Fibroblast of skin of right quadriceps (primary cell): ENCODE measurements around the gene STK17A.

Source experiments
- DNase-seq: peaks from one replicate; pipeline ENCODE4 v3.0.0-alpha.2; 2013

Gene STK17A

DNA sequence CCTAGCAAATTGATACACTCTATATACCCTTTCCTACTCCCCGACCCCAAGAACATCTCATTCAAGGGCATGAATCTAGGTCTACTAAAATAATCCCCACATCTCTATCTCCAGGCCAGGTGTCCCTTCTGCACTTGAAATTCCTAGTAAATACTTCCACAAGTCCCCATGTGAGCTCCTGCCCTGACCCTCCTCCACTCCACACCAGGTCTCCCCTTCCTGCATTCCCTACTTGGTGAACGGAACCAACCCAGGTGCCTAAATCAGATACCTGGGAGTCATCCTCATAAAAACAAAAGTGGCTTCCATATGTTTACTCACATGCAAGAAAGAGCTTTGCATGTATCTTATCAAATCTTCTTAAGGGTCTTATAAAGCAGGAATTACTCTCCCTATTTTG lies 77.2 kb downstream of the STK17A start:
- DNase-seq = no peak

DNA sequence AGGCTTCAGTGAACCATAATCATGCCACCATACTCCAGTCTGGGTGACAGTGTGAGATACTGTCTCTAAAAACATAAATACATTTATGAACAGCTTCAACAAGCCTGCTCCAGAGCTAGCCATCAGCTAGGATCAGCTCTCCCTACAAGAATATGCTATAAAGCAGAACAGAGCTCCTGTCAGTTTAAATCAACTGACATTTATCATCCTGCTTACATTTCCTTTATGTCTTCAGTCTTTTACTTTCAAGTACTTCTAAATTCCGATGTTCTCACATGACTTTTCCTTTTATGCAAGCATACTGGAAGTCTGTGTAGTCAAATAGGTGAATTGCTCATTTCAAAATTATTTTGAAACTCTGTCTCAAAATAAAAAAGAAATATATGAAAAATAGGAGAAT lies 81.8 kb downstream of the STK17A start:
- DNase-seq = no peak

GRCh38 chr7:43666938-43667337 lies 84.0 kb downstream of the STK17A start:
- DNase-seq = peak; percentile 48

GRCh38 chr7:43668035-43668434 lies 85.1 kb downstream of the STK17A start:
- DNase-seq = no peak

GRCh38 chr7:43669286-43670081 lies 86.6 kb downstream of the STK17A start:
- DNase-seq = no peak

- no peak for DNase-seq
These were observed 88.6 kb downstream of the STK17A start for GRCh38 chr7:43671521-43671920.

DNA sequence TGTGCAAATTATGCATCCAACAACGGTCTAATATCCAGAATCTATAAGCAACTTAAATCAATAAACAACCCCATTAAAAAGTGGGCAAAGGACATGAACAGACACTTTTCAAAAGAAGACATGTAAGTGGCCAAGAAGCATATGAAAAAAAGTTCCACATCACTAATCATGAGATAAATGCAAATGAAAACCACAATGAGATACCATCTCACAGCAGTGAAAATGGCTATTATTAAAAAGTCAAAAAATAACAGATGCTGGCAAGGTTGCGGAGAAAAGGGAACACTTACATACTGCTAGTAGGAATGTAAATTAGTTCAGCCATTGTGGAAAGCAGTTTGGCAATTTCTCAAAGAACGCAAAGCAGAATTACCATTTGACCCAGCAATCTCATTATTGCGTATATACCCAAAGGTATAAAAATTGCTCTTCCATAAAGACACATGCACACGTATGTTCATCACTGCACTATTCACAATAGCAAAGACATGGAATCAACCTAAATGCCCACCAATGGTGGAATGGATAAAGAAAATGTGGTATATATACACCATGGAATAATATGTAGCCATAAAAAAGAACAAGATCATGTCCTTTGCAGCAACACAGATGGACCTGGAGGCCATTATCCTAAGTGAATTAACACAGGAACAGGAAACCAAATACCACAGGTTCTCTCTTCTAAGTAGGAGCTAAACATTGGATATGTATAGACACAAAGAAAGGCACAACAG lies 90.5 kb downstream of the STK17A start:
- DNase-seq = peak; percentile 50

DNA sequence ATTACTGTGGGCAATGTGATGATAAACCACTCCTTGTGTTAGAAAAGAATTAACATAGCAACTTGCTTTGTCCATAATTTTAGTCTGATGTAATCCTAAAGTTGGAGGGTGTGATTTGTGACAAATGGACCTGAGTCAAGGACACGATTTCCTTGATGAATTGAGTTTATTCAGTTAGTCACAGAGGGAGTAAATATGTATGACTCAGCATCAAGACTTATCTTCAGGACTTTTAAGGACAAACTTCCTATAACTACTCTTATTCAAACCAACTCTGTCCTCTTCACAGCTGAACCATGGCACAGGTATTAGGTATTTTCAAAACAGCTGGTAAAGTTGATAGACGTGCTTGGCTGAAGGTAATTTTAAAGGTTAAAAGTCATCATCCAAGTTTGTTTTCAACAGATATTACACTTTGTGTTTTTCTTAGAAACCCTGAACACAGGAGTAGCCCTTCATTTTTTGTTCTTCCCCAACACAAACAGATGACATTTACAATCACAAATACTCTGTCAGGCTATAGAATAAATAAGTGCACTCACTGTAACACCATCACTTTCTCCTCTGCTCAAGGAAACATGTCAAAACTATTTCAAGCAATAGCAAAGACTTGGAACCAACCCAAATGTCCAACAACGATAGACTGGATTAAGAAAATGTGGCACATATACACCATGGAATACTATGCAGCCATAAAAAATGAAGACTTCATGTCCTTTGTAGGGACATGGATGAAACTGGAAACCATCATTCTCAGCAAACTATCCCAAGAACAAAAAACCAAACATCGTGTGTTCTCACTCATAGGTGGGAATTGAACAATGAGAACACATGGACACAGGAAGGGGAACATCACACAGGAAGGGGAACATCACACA lies 91.9 kb downstream of the STK17A start:
- DNase-seq = peak; percentile 94
